Measurements from ENCODE around the gene ACSBG1. TPM values are rescaled to one million over a fixed set of nuclear protein-coding genes. Genes with fewer than 3 reads are reported as not detected.

Gene ACSBG1
- total RNA-seq, 1 donor from 2014 or later, result 0.52 TPM

- Mint-ChIP-seq H3K4me1 (ENCODE audit: low read depth) (no peaks in the 10 kb centered on the region), H3K36me3 (ENCODE audit: low read depth) (no peaks in the 10 kb centered on the region), H3K4me3 (no peak overlapping the region), H3K9me3 (no peaks in the 10 kb centered on the region), H3K27me3 (ENCODE audit: insufficient read depth) (peaks cover 11% of the 10 kb centered on the region), H3K27ac (no peak overlapping the region)
- intact Hi-C loops (cut with micrococcal nuclease), result no loop called here
- no peak for DNase-seq (ENCODE audit: low spot score)
Observed at GRCh38 chr15:78201281-78202190, 32.8 kb downstream of the ACSBG1 start.

GRCh38 chr15:78200276-78200930, 34.0 kb downstream of the ACSBG1 start:
- intact Hi-C loops (cut with micrococcal nuclease), result no loop called here
- DNase-seq (ENCODE audit: low spot score), result no peak
- Mint-ChIP-seq H3K9me3 (no peaks in the 10 kb centered on the region), H3K27ac (no peak overlapping the region), H3K27me3 (ENCODE audit: insufficient read depth) (peaks cover 11% of the 10 kb centered on the region), H3K36me3 (ENCODE audit: low read depth) (no peaks in the 10 kb centered on the region), H3K4me1 (ENCODE audit: low read depth) (no peaks in the 10 kb centered on the region), H3K4me3 (no peak overlapping the region)

GRCh38 chr15:78197632-78198031, 36.7 kb downstream of the ACSBG1 start:
- H3K9me3 Mint-ChIP-seq, result no peaks in the 10 kb centered on the region
- H3K4me3 Mint-ChIP-seq, result no peak overlapping the region
- peaks cover 9% of the 10 kb centered on the region for H3K27me3 Mint-ChIP-seq (ENCODE audit: insufficient read depth)
- no peaks in the 10 kb centered on the region for H3K36me3 Mint-ChIP-seq (ENCODE audit: low read depth)
- no peak overlapping the region for H3K27ac Mint-ChIP-seq
- DNase-seq (ENCODE audit: low spot score), result no peak
- H3K4me1 Mint-ChIP-seq (ENCODE audit: low read depth), result no peaks in the 10 kb centered on the region
- intact Hi-C loops (cut with micrococcal nuclease), result no loop called here

GRCh38 chr15:78195735-78196201, 38.6 kb downstream of the ACSBG1 start:
- peaks cover 14% of the 10 kb centered on the region for H3K27me3 Mint-ChIP-seq (ENCODE audit: insufficient read depth)
- intact Hi-C loops (cut with micrococcal nuclease), result loop anchor here (1.0 to 2.0 kb wide), 5 partner anchors 46 to 285 kb away; partner anchors contain the start of gene CIB2
- H3K36me3 Mint-ChIP-seq (ENCODE audit: low read depth), result no peaks in the 10 kb centered on the region
- peaks cover under 1% of the 10 kb centered on the region for H3K9me3 Mint-ChIP-seq
- DNase-seq (ENCODE audit: low spot score), result peak; percentile 26
- no peaks in the 10 kb centered on the region for H3K4me1 Mint-ChIP-seq (ENCODE audit: low read depth)
- no peak overlapping the region for H3K4me3 Mint-ChIP-seq
- H3K27ac Mint-ChIP-seq, result no peak overlapping the region

- Mint-ChIP-seq H3K27me3 (ENCODE audit: insufficient read depth) (peaks cover 15% of the 10 kb centered on the region), H3K27ac (no peak overlapping the region), H3K36me3 (ENCODE audit: low read depth) (no peaks in the 10 kb centered on the region), H3K4me3 (no peak overlapping the region), H3K4me1 (ENCODE audit: low read depth) (no peaks in the 10 kb centered on the region), H3K9me3 (peaks cover 3% of the 10 kb centered on the region)
- intact Hi-C loops (cut with micrococcal nuclease), result loop anchor here (2.0 kb wide), 1 partner anchor 284 kb away; no protein-coding TSS in a partner anchor
- DNase-seq (ENCODE audit: low spot score), result no peak
Observed at GRCh38 chr15:78194568-78194925, 39.8 kb downstream of the ACSBG1 start.

GRCh38 chr15:78193731-78194567, 40.4 kb downstream of the ACSBG1 start:
- no peak for DNase-seq (ENCODE audit: low spot score)
- intact Hi-C loops (cut with micrococcal nuclease), result loop anchor here (2.0 kb wide), 1 partner anchor 283 kb away; no protein-coding TSS in a partner anchor
- no peak overlapping the region for H3K27ac Mint-ChIP-seq

GRCh38 chr15:78192826-78193594, 41.4 kb downstream of the ACSBG1 start:
- no peak for DNase-seq (ENCODE audit: low spot score)
- Mint-ChIP-seq H3K27ac (no peak overlapping the region), H3K4me3 (no peak overlapping the region), H3K9me3 (peaks cover 3% of the 10 kb centered on the region), H3K27me3 (ENCODE audit: insufficient read depth) (peaks cover 15% of the 10 kb centered on the region), H3K4me1 (ENCODE audit: low read depth) (no peaks in the 10 kb centered on the region), H3K36me3 (ENCODE audit: low read depth) (no peaks in the 10 kb centered on the region)
- intact Hi-C loops (cut with micrococcal nuclease), result no loop called here

More at GRCh38 chr15:78193731-78194567, 40.4 kb downstream of the ACSBG1 start:
- Mint-ChIP-seq H3K4me1 (ENCODE audit: low read depth) (no peaks in the 10 kb centered on the region), H3K36me3 (ENCODE audit: low read depth) (no peaks in the 10 kb centered on the region), H3K27me3 (ENCODE audit: insufficient read depth) (peaks cover 15% of the 10 kb centered on the region), H3K4me3 (no peak overlapping the region), H3K9me3 (peaks cover 3% of the 10 kb centered on the region)

- no peaks in the 10 kb centered on the region for H3K9me3 Mint-ChIP-seq
- intact Hi-C loops (cut with micrococcal nuclease), result no loop called here
- peaks cover 1% of the 10 kb centered on the region for H3K36me3 Mint-ChIP-seq (ENCODE audit: low read depth)
- H3K4me3 Mint-ChIP-seq, result no peak overlapping the region
- peaks cover 4% of the 10 kb centered on the region for H3K4me1 Mint-ChIP-seq (ENCODE audit: low read depth)
- H3K27me3 Mint-ChIP-seq (ENCODE audit: insufficient read depth), result peaks cover 11% of the 10 kb centered on the region
- no peak for DNase-seq (ENCODE audit: low spot score)
- no peak overlapping the region for H3K27ac Mint-ChIP-seq
Observed at GRCh38 chr15:78182821-78183220, 51.5 kb downstream of the ACSBG1 start.

- peaks cover 4% of the 10 kb centered on the region for H3K4me1 Mint-ChIP-seq (ENCODE audit: low read depth)
- H3K9me3 Mint-ChIP-seq, result no peaks in the 10 kb centered on the region
- H3K36me3 Mint-ChIP-seq (ENCODE audit: low read depth), result peaks cover 1% of the 10 kb centered on the region
- no peak overlapping the region for H3K4me3 Mint-ChIP-seq
- peaks cover 11% of the 10 kb centered on the region for H3K27me3 Mint-ChIP-seq (ENCODE audit: insufficient read depth)
- intact Hi-C loops (cut with micrococcal nuclease), result no loop called here
- H3K27ac Mint-ChIP-seq, result no peak overlapping the region
- DNase-seq (ENCODE audit: low spot score), result no peak
Observed at GRCh38 chr15:78182336-78182700, 52.0 kb downstream of the ACSBG1 start.

- no peak for DNase-seq (ENCODE audit: low spot score)
- intact Hi-C loops (cut with micrococcal nuclease), result no loop called here
Observed at GRCh38 chr15:78179906-78180305, 54.5 kb downstream of the ACSBG1 start.

GRCh38 chr15:78179286-78179840, 55.0 kb downstream of the ACSBG1 start:
- DNase-seq (ENCODE audit: low spot score), result no peak
- Mint-ChIP-seq H3K9me3 (no peaks in the 10 kb centered on the region), H3K27me3 (ENCODE audit: insufficient read depth) (no peaks in the 10 kb centered on the region), H3K4me3 (no peak overlapping the region), H3K4me1 (ENCODE audit: low read depth) (peaks cover 10% of the 10 kb centered on the region), H3K27ac (no peak overlapping the region), H3K36me3 (ENCODE audit: low read depth) (peaks cover 3% of the 10 kb centered on the region)
- intact Hi-C loops (cut with micrococcal nuclease), result no loop called here

More at GRCh38 chr15:78179906-78180305, 54.5 kb downstream of the ACSBG1 start:
- Mint-ChIP-seq H3K27ac (no peak overlapping the region), H3K4me3 (no peak overlapping the region), H3K9me3 (no peaks in the 10 kb centered on the region), H3K4me1 (ENCODE audit: low read depth) (peaks cover 5% of the 10 kb centered on the region), H3K27me3 (ENCODE audit: insufficient read depth) (peaks cover 2% of the 10 kb centered on the region), H3K36me3 (ENCODE audit: low read depth) (peaks cover 1% of the 10 kb centered on the region)

GRCh38 chr15:78178064-78178463, 56.3 kb downstream of the ACSBG1 start:
- no peak overlapping the region for H3K27ac Mint-ChIP-seq
- intact Hi-C loops (cut with micrococcal nuclease), result no loop called here

More at GRCh38 chr15:78178064-78178463, 56.3 kb downstream of the ACSBG1 start:
- H3K36me3 Mint-ChIP-seq (ENCODE audit: low read depth), result peaks cover 8% of the 10 kb centered on the region
- H3K4me1 Mint-ChIP-seq (ENCODE audit: low read depth), result peaks cover 19% of the 10 kb centered on the region
- DNase-seq (ENCODE audit: low spot score), result no peak
- H3K9me3 Mint-ChIP-seq, result no peaks in the 10 kb centered on the region
- no peak overlapping the region for H3K4me3 Mint-ChIP-seq
- no peaks in the 10 kb centered on the region for H3K27me3 Mint-ChIP-seq (ENCODE audit: insufficient read depth)

Data from activated T-helper 1 cell treated with anti-CD3 and anti-CD28 coated beads, Interleukin-12 subunit alpha, Interleukin-12 subunit beta, Interleukin-2, Interleukin-4 antibody, amounts not matched to agents 30 ng/mL and 10 ng/mL and 1 ng/mL, durations not matched to agents 14 hours and 24 hours and 36 hours (primary cell).